KOPT-K1 (cell line): ENCODE data around the gene MYD88.
A peak's percentile ranks its signal among the peaks of the same experiment; 100 is the strongest.
"Not testable (repeated sequence)": the region's sequence is repeated elsewhere in the genome, so short reads cannot be mapped to it uniquely, and the experiment has no call there.

Experiments
- H3K27ac ChIP-seq: fragments of 200-600 bp; sonication (generic); 2 replicates; pipeline ENCODE4 v1.5.1; 2016; ENCODE audit warnings: antibody characterized with exemption, mild to moderate bottlenecking, low read depth, low read length; ENCODE audit not compliant: poor library complexity, severe bottlenecking
- H3K36me3 ChIP-seq: fragments of 200-600 bp; sonication (generic); 2 replicates; pipeline ENCODE4 v1.5.1; 2017; ENCODE audit warnings: antibody characterized with exemption, mild to moderate bottlenecking, low read length, moderate library complexity; ENCODE audit not compliant: insufficient read depth
- H3K9me3 ChIP-seq: fragments of 200-600 bp; sonication (generic); 2 replicates; pipeline ENCODE4 v1.5.1; 2017; ENCODE audit warnings: antibody characterized with exemption, low read length, mild to moderate bottlenecking; ENCODE audit not compliant: insufficient read depth, poor library complexity, severe bottlenecking

Gene MYD88

DNA sequence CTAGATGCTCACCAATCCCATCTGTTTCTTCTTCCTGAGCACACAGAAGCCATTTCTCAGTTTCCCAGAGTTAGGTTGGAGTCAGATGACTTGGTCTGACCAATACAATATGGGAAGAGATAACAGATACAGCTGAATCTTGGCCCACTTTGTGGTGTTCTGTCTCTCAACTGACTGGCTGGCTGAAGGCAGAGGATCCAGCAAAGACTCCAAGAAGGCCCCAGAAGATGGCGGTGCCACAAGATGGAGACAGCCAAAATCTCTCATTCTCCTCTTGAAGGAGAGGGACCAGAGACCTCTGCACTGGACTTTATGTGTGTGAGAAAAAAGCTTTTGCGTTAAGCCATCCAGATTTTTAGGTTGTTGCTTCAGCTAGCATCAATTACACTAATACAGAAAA lies 18.7 kb downstream of the MYD88 start:
- no peaks in the 10 kb centered on the region for H3K36me3 ChIP-seq
- H3K9me3 ChIP-seq: no peaks in the 10 kb centered on the region
- H3K27ac ChIP-seq: no peak overlapping the region

DNA sequence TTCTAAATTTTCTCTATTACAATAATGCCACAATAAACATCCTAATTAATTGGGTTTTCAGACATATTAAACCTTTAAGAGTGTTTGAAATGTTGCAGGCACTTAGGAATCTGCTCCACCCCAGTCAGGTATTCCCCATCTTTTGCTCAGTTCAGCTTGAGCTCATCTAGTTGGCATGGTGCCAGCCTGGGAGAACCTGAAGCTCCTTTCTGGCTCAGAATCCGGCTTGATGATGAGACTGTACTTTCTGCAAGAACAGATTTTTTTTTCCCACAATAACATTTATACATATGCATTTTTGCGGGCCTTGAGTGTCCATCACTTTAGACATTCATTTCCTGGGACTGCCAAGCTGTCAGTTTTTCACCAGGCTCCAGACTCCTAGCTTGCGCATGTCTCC lies 19.1 kb downstream of the MYD88 start:
- H3K9me3 ChIP-seq: no peaks in the 10 kb centered on the region
- no peak overlapping the region for H3K27ac ChIP-seq
- no peaks in the 10 kb centered on the region for H3K36me3 ChIP-seq

DNA sequence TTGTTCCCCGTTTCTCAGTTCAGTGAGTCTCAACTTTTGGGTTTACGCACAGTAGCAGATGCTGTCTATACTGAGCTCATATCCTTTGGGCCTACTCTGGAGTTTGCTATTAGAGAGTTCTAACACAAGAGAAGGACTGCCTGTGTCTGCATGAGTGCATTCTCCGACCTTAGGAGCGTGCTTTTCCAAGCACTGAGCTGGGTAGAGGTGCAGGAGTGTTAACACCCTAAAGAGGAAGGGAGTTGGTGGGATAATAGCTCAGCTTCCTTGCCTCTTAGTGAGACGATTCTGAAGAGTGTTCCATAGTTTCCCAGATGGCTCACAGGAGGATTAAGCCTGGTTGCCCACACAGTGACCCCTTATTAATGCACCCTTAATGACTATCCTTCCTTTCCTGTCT lies 20.0 kb downstream of the MYD88 start:
- H3K9me3 ChIP-seq: no peaks in the 10 kb centered on the region
- H3K36me3 ChIP-seq: no peaks in the 10 kb centered on the region
- no peak overlapping the region for H3K27ac ChIP-seq

DNA sequence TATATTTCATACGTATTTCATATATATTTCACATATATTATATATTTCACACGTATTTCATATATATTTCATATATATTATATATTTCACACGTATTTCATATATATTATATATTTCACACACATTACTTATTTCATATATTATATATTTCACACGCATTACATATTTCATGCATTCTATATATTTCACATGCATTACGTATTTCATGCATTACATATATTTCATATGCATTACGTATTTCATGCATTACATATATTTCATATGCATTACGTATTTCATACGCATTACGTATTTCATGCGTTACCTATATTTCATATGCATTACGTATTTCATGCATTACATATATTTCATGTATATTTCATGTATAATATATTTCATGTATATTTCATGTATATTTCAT lies 22.2 kb downstream of the MYD88 start:
- not testable (repeated sequence) for H3K36me3 ChIP-seq, H3K27ac ChIP-seq, H3K9me3 ChIP-seq

DNA sequence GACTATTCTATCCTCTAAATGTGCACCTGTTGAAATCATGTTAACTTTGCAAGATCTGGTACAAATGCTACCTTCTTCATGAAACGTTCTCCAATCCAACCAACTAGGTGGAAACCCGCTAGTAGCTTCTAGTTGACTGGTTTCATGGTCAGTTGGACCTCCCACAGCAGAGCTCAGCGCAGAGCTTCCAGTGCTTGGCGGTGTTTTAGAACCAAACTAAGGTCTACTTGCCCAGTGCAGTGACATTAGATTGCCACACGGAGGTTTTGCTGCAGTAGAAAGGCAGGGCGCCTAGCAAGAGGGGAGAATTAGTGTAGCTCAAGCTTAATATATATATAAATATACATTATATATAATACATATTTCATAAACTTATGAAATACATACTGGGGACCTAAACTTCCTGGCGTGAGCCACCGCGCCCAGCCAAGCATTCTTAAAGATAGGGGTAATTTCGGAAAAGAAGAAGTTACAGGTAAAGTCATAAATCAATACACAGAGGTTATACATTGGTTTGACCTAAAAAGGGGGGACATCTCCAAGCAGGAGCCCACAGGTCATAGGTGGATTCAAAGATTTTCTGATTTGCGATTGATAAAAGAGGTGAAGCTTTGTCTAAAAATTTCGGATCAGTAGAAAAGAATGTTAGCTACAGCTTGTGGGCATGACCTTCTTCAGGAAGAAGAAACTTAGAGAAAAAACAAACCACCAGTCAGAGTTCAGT lies 24.8 kb downstream of the MYD88 start:
- H3K27ac ChIP-seq: no peak overlapping the region
- no peaks in the 10 kb centered on the region for H3K9me3 ChIP-seq
- no peaks in the 10 kb centered on the region for H3K36me3 ChIP-seq

DNA sequence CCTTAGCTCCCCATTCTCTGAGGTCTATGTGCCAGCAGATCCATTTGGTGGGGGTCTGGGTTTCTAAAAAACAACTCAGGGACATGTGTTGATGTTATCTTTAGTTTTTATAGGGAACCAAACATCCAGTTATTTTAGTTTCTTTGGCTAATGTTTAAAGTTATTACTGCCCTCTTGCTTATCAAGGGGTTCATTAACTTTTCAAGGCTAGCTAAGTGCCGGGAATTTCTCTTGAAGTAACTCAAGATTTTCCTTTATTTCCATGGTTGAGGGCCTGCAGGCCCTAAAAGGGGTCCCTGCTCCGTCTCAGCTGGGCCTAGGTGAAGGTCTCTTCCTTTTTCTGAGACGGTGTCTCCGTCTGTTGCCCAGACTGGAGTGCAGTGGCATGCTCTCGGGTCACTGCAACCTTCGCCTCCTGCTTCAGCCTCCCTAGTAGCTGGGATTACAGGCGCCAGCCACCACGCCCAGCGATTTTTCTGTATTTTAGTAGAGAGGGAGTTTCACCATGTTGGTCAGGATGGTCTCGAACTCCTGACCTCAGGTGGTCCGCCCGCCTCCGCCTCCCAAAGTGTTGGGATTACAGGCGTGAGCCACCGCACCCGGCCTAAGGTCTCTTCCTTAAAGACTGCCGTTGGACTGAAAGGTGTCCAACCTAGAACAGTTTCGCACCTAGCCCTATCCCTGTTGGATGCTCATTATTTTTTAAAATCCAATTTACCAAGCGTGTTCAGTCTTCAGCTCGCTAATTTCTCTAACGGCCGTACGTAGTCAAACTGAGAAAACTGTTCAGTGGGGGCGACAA lies 25.6 kb downstream of the MYD88 start:
- H3K27ac ChIP-seq: peak overlapping the region; percentile 99
- no peaks in the 10 kb centered on the region for H3K36me3 ChIP-seq

DNA sequence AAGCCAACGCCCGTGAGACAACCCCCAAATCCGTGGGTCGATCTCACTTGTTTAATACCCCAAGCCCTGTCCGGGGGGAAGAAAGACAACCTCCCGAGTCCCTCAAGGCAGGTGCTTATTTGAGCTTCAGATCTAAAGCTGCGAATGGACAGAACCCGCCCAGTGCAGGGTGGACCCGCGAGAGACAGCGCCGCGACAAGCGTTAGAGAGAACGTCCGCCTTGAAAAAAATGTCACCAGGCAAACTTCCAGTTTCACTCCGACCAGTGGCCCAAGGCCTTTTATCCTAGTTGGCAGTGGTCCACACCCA lies 26.1 kb downstream of the MYD88 start:
- Histone ChIP-seq H3K27ac (peak overlapping the region; percentile 99), H3K36me3 (no peaks in the 10 kb centered on the region), H3K9me3 (no peaks in the 10 kb centered on the region)

More for the DNA sequence above, 25.6 kb downstream of the MYD88 start:
- H3K9me3 ChIP-seq: no peaks in the 10 kb centered on the region

DNA sequence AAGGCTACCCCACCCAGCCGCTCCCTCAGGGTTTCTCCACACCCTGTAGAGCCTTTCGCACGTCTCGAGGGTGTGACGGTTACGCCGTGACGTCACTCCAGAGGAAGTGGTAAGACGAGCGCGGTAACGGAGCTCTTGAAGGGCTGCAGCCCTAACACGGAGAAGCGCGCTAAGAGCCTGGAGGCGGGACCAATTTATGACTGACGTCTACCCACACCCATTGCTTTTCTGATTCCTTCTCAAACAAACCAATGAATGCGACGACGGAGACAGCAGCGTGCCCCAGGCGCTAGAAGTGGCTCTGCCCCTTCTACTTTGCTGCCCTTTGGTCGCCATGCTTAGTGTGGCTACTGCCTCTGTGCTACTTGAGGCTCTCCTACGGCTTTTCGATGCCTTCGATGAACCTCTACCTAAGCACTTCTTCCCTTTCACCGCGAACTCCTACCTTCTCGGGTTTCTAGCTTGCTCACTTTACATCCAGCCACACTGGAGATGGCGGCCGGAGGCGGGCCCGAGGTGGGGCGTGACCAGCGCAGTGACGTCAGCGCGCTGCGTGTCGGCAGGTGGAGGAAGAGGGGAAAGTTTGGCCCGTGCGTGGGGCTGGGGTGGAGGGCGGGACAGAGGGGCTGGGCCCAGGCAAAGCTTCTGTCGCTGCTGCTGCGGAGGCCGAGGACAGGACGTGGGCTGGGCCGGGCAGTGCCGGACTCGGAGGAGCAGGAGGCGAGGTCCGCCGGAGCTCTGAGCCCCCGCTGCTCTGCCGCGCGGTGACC lies 26.7 kb downstream of the MYD88 start, which contains the start of gene OXSR1:
Gene OXSR1 (plus strand): TSS at position 586 of the 770 bp plus-strand sequence. CDS start 340 bp downstream, outside the sequence.
- Histone ChIP-seq H3K9me3 (no peaks in the 10 kb centered on the region), H3K36me3 (no peaks in the 10 kb centered on the region)

DNA sequence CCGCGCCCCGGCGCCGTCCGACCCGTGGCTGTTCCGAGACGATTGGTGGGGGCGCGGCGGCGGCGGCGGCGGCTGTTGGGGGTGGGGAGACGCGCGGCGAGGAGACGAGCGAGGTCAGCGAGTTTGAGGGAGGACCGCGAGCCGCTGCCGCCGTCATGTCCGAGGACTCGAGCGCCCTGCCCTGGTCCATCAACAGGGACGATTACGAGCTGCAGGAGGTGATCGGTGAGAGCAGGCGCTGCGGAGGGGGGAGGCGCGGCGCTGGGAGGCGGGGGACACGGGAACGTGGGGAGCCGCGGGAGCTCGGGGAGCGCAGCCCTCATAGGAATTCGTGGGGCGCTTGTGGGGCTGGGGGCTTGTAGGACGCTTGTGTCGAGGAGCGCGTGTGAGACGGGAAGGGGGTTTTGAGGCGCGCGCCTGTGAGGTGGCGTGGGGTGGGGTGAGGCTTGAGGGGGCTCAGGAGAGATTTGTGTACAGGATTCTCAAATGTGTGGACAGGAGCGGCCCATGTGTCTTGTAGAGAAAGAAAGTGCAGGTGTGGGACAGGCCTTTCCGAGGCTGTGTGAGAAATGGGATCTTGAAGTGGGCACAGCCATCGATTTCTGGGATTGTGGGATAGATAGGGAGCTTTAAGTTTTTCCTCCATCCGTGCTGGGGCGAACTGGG lies 27.4 kb downstream of the MYD88 start:
- no peaks in the 10 kb centered on the region for H3K9me3 ChIP-seq
- H3K36me3 ChIP-seq: no peaks in the 10 kb centered on the region
- peak overlapping the region; percentile 99 for H3K27ac ChIP-seq

More for the DNA sequence above, 26.7 kb downstream of the MYD88 start, which contains the start of gene OXSR1:
- H3K27ac ChIP-seq: peak within 1 kb of the TSS; percentile 99

DNA sequence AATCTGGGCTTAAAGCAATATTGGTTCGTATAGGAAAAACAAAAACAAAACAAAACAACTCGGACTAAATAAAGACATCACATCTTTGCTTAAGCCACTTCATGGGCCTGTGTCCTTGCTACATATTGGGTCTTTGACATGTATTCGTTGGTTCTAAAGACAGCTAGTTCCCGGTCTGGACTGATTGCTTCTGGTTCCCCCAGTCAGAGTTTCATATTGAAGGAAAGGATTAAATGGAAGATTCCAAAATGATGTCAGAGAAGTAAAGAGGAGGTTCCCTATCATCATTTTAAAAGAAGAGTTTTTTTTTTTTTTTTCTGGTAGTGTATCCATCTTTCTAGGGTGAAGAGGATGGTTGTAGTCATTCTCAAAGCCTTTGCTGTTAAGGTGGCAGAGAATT lies 29.1 kb downstream of the MYD88 start:
- no peak overlapping the region for H3K27ac ChIP-seq
- H3K9me3 ChIP-seq: no peaks in the 10 kb centered on the region
- H3K36me3 ChIP-seq: no peaks in the 10 kb centered on the region

DNA sequence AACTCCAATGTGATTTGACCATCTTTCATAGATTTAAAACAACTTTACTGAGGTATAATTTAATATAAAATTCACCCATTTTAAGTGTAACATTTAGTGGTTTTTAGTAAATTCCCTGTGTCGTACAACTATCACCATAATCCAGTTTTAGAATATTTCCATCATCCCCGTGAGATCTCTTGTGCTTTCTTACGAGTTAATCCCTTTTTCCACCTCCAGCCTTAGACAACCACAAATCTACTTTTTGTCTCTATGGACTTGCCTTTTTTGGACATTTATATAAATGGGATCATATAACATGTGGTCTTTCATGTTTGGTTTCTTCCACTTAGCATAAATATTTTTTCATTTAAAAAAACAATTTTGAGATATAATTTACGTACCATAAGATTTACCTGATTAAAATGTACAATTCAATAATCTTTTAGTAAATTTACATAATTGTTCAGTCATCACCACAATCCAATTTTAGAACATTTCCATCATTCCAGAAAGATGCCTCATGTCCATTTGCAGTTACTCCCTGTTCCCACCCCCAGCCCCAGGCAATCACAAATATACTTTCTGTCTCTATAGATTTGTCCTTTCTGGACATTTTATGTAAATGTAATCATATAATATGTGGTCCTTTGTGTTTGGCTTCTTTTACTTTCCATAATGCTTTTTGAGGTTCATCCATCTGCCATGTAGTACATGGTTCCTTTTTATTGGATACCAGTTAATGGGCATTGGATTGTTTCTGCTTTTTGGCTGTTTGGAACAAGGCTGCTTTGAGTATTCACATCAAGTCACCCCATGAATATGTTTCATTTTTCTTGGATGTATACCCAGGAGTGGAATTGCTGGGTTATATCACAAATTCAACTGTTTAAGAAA lies 29.9 kb downstream of the MYD88 start:
- Histone ChIP-seq H3K27ac (no peak overlapping the region), H3K9me3 (no peaks in the 10 kb centered on the region), H3K36me3 (no peaks in the 10 kb centered on the region)

DNA sequence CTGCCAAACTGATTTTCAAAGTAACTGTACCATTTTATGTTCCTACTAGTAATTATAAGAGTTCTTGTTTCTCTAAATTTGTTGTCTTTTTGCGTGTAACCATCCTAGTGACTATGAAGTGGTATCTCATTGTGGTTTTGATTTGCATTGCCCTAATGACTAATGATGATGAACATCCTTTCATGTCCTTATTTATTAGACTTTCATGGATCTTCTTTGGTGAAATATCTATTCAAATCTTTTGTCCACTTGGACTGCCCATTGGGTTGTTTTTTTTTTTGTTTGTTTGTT lies 30.5 kb downstream of the MYD88 start:
- no peaks in the 10 kb centered on the region for H3K9me3 ChIP-seq
- H3K36me3 ChIP-seq: no peaks in the 10 kb centered on the region
- no peak overlapping the region for H3K27ac ChIP-seq

DNA sequence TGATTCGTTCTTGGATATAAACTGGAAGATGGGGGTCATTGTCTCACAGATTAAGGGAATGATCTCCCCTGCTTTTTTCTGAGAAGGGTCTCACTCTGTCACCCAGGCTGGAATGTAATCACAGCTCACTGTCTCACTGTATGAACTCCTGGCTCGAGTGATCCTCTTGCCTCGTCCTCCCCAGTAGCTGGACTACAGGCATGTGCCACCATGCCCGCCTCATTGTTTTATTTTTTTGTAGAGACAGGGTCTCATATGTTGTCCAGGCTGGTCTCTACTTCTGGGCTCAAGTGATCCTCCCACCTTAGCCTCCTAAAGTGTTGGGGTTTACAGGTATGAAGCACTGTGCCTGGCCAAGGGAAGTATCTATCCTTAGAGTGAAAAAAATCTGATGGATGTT lies 32.3 kb downstream of the MYD88 start:
- H3K27ac ChIP-seq: no peak overlapping the region
- H3K9me3 ChIP-seq: no peaks in the 10 kb centered on the region
- no peaks in the 10 kb centered on the region for H3K36me3 ChIP-seq

DNA sequence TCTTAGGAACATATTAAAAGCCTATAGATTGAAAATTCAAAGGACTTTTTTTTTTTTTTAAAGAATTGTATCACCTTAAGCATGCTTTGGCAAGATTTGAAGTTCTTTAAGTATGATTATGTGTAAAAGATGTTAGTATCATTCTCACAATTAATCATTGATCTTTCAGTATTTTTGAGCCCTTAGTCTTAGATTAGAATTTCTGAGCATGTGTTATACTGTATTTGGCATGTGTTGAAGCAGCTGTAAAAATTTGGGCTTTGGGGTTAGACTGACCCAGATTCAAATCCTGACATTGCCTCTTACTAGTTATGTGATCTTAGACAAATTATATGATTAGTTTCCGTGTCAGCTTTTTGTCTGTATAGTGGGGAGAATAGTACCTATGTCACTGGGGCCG lies 33.2 kb downstream of the MYD88 start:
- Histone ChIP-seq H3K9me3 (no peaks in the 10 kb centered on the region), H3K27ac (no peak overlapping the region), H3K36me3 (no peaks in the 10 kb centered on the region)
